ENCODE results near the gene DNAL4.

The DNAL4 gene

DNA sequence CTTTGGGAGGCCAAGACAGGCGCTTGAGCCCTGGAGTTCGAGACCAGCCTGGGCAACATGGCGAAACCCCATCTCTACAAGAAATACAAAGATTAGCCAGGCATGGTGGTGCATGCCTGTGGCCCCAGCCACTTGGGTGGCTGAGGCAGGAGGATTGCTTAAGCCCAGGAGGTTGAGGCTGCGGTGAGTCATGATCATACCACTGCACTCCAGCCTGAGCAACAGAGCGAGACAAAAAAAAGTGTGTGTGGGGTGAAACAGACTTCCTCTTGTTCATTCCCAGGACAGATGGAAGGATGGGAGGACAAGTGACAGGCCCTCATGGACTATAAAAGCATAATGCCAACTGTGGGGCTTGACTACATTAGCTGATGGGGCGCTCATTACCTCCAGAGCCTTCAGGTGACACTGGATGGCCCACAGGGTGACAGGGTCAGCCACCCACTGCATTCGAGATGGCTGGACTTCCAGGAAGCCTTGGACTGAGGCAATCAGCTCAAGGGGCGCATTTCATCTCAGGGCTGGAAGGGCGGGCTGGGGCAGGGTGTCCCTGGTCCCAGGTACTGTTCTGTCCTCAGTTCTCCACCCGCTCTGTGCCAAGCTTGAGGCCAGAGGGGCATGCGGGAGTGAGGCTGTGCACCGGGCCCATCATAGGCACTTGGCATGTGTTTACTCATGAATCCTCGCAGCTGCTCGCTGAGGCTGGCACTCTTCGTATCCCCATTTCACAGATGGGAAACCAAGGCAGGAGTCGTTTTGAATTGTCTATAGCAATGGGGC lies 37.4 kb upstream of the DNAL4 start:
- Histone ChIP-seq H3K27ac (ENCODE audit: low read length) (no peak overlapping the region), H3K4me3 (ENCODE audit: low read depth in 1 of 2, low read length in 2 of 2) (no peak overlapping the region), H3K9ac (ENCODE audit: low read depth, low read length) (no peak overlapping the region), H3K4me1 (ENCODE audit: insufficient read depth, low read length) (no peaks in the 10 kb centered on the region), H3K27me3 (ENCODE audit: insufficient read depth, low read length, poor library complexity) (no peaks in the 10 kb centered on the region), H3K4me2 (ENCODE audit: insufficient read depth, low read length) (no peak overlapping the region), H3K9me3 (ENCODE audit: insufficient read depth, low read length, severe bottlenecking) (no peaks in the 10 kb centered on the region), H4K20me1 (ENCODE audit: insufficient read depth, low read length) (peaks cover 10% of the 10 kb centered on the region; the same call in 1 of the 2 replicates), H2AFZ (ENCODE audit: low read depth, low read length) (no peak overlapping the region), H3K36me3 (ENCODE audit: insufficient read depth, low read length) (no peaks in the 10 kb centered on the region), H3K79me2 (ENCODE audit: insufficient read depth, low read length) (no peaks in the 10 kb centered on the region)
- no peak for TF ChIP-seq CTCF (IDR thresholded peaks at IDR 0.05; ENCODE audit: borderline replicate concordance, extremely low read depth, low read length, poor library complexity, severe bottlenecking)
- no peak for TF ChIP-seq EZH2 (IDR thresholded peaks at IDR 0.05; ENCODE audit: borderline replicate concordance, low read depth, low read length, severe bottlenecking)
- ATAC-seq (ENCODE audit: insufficient read depth, low read depth) = no peak
- no peak for DNase-seq

DNA sequence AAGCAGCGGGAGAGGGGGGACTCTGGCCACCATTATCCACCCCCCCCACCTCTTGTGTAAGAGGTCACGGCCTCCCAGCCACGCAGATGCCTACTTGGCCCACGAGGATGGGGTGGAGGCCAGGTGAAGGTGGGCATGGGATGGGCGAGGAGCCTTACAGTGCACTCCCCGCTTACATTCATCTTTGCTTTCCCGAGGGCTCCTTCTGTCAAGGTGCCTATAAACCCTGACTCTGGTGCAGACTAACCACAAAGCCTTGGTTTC lies 36.8 kb upstream of the DNAL4 start:
- H3K9ac ChIP-seq (ENCODE audit: low read depth, low read length) = no peak overlapping the region
- no peak overlapping the region for H3K4me2 ChIP-seq (ENCODE audit: insufficient read depth, low read length)

GRCh38 chr22:38830026-38830844 lies 36.3 kb upstream of the DNAL4 start:
- no peaks in the 10 kb centered on the region for H3K79me2 ChIP-seq (ENCODE audit: insufficient read depth, low read length)
- no peak for TF ChIP-seq CTCF (IDR thresholded peaks at IDR 0.05; ENCODE audit: borderline replicate concordance, extremely low read depth, low read length, poor library complexity, severe bottlenecking)
- TF ChIP-seq EZH2 (IDR thresholded peaks at IDR 0.05; ENCODE audit: borderline replicate concordance, low read depth, low read length, severe bottlenecking) = no peak
- no peak overlapping the region for H3K9ac ChIP-seq (ENCODE audit: low read depth, low read length)
- H2AFZ ChIP-seq (ENCODE audit: low read depth, low read length) = no peak overlapping the region
- no peak for DNase-seq
- no peaks in the 10 kb centered on the region for H3K9me3 ChIP-seq (ENCODE audit: insufficient read depth, low read length, severe bottlenecking)
- H3K4me2 ChIP-seq (ENCODE audit: insufficient read depth, low read length) = no peak overlapping the region
- H3K4me3 ChIP-seq (ENCODE audit: low read depth in 1 of 2, low read length in 2 of 2) = no peak overlapping the region
- H3K27ac ChIP-seq (ENCODE audit: low read length) = no peak overlapping the region
- H3K27me3 ChIP-seq (ENCODE audit: insufficient read depth, low read length, poor library complexity) = no peaks in the 10 kb centered on the region
- peaks cover 10% of the 10 kb centered on the region; the same call in 1 of the 2 replicates for H4K20me1 ChIP-seq (ENCODE audit: insufficient read depth, low read length)
- no peaks in the 10 kb centered on the region for H3K36me3 ChIP-seq (ENCODE audit: insufficient read depth, low read length)
- no peaks in the 10 kb centered on the region for H3K4me1 ChIP-seq (ENCODE audit: insufficient read depth, low read length)
- no peak for ATAC-seq (ENCODE audit: insufficient read depth, low read depth)

More for the DNA sequence above, 36.8 kb upstream of the DNAL4 start:
- H3K4me1 ChIP-seq (ENCODE audit: insufficient read depth, low read length) = no peaks in the 10 kb centered on the region
- no peak overlapping the region for H2AFZ ChIP-seq (ENCODE audit: low read depth, low read length)
- no peaks in the 10 kb centered on the region for H3K36me3 ChIP-seq (ENCODE audit: insufficient read depth, low read length)
- no peak overlapping the region for H3K4me3 ChIP-seq (ENCODE audit: low read depth in 1 of 2, low read length in 2 of 2)
- DNase-seq (no peak), ATAC-seq (ENCODE audit: insufficient read depth, low read depth) (no peak)
- H4K20me1 ChIP-seq (ENCODE audit: insufficient read depth, low read length) = peaks cover 10% of the 10 kb centered on the region; the same call in 1 of the 2 replicates
- H3K79me2 ChIP-seq (ENCODE audit: insufficient read depth, low read length) = no peaks in the 10 kb centered on the region
- no peaks in the 10 kb centered on the region for H3K9me3 ChIP-seq (ENCODE audit: insufficient read depth, low read length, severe bottlenecking)
- H3K27ac ChIP-seq (ENCODE audit: low read length) = no peak overlapping the region
- no peaks in the 10 kb centered on the region for H3K27me3 ChIP-seq (ENCODE audit: insufficient read depth, low read length, poor library complexity)
- no peak for TF ChIP-seq EZH2 (IDR thresholded peaks at IDR 0.05; ENCODE audit: borderline replicate concordance, low read depth, low read length, severe bottlenecking)
- no peak for TF ChIP-seq CTCF (IDR thresholded peaks at IDR 0.05; ENCODE audit: borderline replicate concordance, extremely low read depth, low read length, poor library complexity, severe bottlenecking)
